Breast epithelium (tissue), 3 donors: ENCODE results near the gene PRKAR2A.

Experiments used
- POLR2AphosphoS5 ChIP-seq, 3 donors: sonication (generic); formaldehyde crosslinking; IDR thresholded peaks; one replicate each; pipeline ENCODE4 v1.6.1; 2017; ENCODE audit warnings: antibody characterized with exemption in 3 of 3
- TF ChIP-seq, protein P1 (sequence below), 3 donors: fragments of 450-650 bp; IDR thresholded peaks; one replicate each; pipeline ENCODE4 v1.5.1; 2016 to 2017; ENCODE audit warnings: antibody characterized with exemption in 3 of 3, mild to moderate bottlenecking in 3 of 3, moderate library complexity in 3 of 3

DNA sequence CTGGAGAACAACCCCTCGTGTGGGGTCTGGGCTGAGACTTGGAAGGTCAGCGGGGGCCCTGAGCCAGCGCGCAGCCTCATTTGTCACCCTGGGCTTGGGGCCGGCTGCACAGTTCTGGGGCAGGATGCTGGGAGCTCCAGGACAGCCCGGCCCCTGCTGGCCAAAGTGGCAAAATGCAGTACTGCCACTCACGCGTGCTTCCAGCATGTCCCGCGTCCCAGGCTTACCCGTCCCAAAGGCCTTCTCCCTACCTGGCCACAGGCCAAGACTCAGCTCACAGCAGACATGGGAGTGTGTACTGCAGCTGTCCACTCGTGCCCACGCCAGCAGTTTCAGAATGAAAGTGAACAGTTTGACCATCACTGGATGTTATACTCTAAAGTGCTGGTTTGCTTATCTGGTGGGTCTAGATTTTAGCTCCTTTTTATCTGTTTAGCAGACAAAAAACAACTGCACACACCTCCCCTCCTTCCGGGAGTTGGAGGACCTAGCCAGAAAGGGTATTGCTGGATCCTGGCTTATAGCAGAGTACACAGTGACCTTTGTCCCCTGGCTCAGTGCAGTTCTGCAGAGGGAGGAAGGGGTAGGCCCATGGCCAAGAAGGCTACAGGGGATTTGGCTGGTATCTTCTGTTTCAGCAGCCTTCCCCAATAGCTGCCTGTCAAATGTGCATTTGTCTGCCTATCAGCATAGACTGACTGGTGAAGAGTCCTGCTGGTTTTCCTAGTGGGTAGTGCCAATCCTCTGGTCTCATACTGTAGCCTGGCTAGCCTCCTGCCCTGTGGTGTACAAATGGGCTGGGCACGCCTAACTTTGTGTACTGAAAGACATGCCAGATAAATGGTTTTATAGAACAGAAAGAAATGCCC is 107.5 kb downstream of the PRKAR2A start:
- TF ChIP-seq, protein P1, sequence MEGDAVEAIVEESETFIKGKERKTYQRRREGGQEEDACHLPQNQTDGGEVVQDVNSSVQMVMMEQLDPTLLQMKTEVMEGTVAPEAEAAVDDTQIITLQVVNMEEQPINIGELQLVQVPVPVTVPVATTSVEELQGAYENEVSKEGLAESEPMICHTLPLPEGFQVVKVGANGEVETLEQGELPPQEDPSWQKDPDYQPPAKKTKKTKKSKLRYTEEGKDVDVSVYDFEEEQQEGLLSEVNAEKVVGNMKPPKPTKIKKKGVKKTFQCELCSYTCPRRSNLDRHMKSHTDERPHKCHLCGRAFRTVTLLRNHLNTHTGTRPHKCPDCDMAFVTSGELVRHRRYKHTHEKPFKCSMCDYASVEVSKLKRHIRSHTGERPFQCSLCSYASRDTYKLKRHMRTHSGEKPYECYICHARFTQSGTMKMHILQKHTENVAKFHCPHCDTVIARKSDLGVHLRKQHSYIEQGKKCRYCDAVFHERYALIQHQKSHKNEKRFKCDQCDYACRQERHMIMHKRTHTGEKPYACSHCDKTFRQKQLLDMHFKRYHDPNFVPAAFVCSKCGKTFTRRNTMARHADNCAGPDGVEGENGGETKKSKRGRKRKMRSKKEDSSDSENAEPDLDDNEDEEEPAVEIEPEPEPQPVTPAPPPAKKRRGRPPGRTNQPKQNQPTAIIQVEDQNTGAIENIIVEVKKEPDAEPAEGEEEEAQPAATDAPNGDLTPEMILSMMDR (IDR thresholded peaks at IDR 0.05), result peak; percentile 78 to 83 (median 82)
- peak in 2 of 3 donors; percentile 23 to 39 for TF ChIP-seq POLR2AphosphoS5 (IDR thresholded peaks at IDR 0.05)
